ENCODE data around the gene CENPH. TPM values are rescaled to one million over a fixed set of nuclear protein-coding genes. Genes with fewer than 3 reads are reported as not detected.
A peak's percentile ranks its signal among the peaks of the same experiment; 100 is the strongest.
"Not testable (repeated sequence)": the region's sequence is repeated elsewhere in the genome, so short reads cannot be mapped to it uniquely, and the experiment has no call there.

Gene CENPH
- 10 to 100 TPM; 43.7 to 87.6 TPM for total RNA-seq
- 97.7 TPM for polyA plus RNA-seq (2013, experiment 1 of 2)
- 104 TPM for polyA plus RNA-seq (2013, experiment 2 of 2)
- long read RNA-seq, experiment 1, transcript CENPH-201 (9 exons, 1,389 nt) = major isoform, 65 of 84 reads
- long read RNA-seq, experiment 1, partial matches to known transcripts = 9 of 84 reads
- long read RNA-seq, experiment 1, other reads (novel, unspliced or antisense) = 5 of 84 reads
- long read RNA-seq, experiment 2, transcript CENPH-201 (9 exons, 1,389 nt) = major isoform, 73 of 79 reads
- long read RNA-seq, experiment 2, partial matches to known transcripts = 1 of 79 reads
- long read RNA-seq, experiment 2, other reads (novel, unspliced or antisense) = 3 of 79 reads
- long read RNA-seq, experiment 3, transcript CENPH-206 (8 exons, 1,305 nt) = minor isoform, 6 of 144 reads
- long read RNA-seq, experiment 3, transcript CENPH-201 (9 exons, 1,389 nt) = major isoform, 125 of 144 reads
- long read RNA-seq, experiment 3, partial matches to known transcripts = 0 of 144 reads
- long read RNA-seq, experiment 3, other reads (novel, unspliced or antisense) = 11 of 144 reads
- long read RNA-seq, experiment 4, transcript CENPH-201 (9 exons, 1,389 nt) = major isoform, 68 of 70 reads
- long read RNA-seq, experiment 4, partial matches to known transcripts = 0 of 70 reads
- long read RNA-seq, experiment 4, other reads (novel, unspliced or antisense) = 1 of 70 reads

GRCh38 chr5:69189162-69190086 lies at the start of gene CENPH:
Gene CENPH, plus strand, starts transcription at chr5:69189583. Its CDS starts 52 bp downstream, at chr5:69189635.
- H3K36me3 ChIP-seq (ENCODE audit: control insufficient read depth, insufficient read depth, low read length) = peaks cover 25% of the 10 kb centered on the region
- peak within 1 kb of the TSS; percentile 95 for H3K9ac ChIP-seq (ENCODE audit: extremely low read depth, low read length, poor library complexity, severe bottlenecking)
- Mint-ChIP-seq H3K36me3 (ENCODE audit: low read depth) (peaks cover 6% of the 10 kb centered on the region), H3K4me3 (peak within 1 kb of the TSS; percentile 82), H3K4me1 (peaks cover 3% of the 10 kb centered on the region), H3K9me3 (no peaks in the 10 kb centered on the region), H3K27me3 (ENCODE audit: insufficient read depth) (no peaks in the 10 kb centered on the region), H3K27ac (peak within 1 kb of the TSS; percentile 98)
- no peaks in the 10 kb centered on the region for H3K9me3 ChIP-seq (ENCODE audit: control insufficient read depth, low read length)
- peak within 1 kb of the TSS; percentile 94 for H3K27ac ChIP-seq (ENCODE audit: low read depth, low read length)
- peak within 1 kb of the TSS; percentile 99 for H3K4me3 ChIP-seq (ENCODE audit: low read length)
- peak; percentile 97 for DNase-seq
- WGBS, 2 experiments (ENCODE audit: insufficient coverage in 1 of 2, insufficient read length in 1 of 2) = 0% methylated on average over 41 to 55 of the region's 55 CpGs
- TF ChIP-seq CTCF (conservative IDR thresholded peaks at IDR 0.05) = no peak
- no peaks in the 10 kb centered on the region for H3K27me3 ChIP-seq (ENCODE audit: control insufficient read depth, insufficient read depth, low read length, poor library complexity, severe bottlenecking)
- no peaks in the 10 kb centered on the region for H3K4me1 ChIP-seq (ENCODE audit: control insufficient read depth, insufficient read depth, low read length)

GRCh38 chr5:69140239-69140638 lies 49.1 kb upstream of the CENPH start:
- peaks cover 13% of the 10 kb centered on the region for H3K9me3 ChIP-seq (ENCODE audit: control insufficient read depth, low read length)
- H3K27ac Mint-ChIP-seq; H3K4me3 ChIP-seq (ENCODE audit: low read length); H3K36me3 Mint-ChIP-seq (ENCODE audit: low read depth); H3K4me1 ChIP-seq (ENCODE audit: control insufficient read depth, insufficient read depth, low read length); H3K27ac ChIP-seq (ENCODE audit: low read depth, low read length); H3K36me3 ChIP-seq (ENCODE audit: control insufficient read depth, insufficient read depth, low read length); H3K27me3 ChIP-seq (ENCODE audit: control insufficient read depth, insufficient read depth, low read length, poor library complexity, severe bottlenecking); H3K27me3 Mint-ChIP-seq (ENCODE audit: insufficient read depth); H3K9ac ChIP-seq (ENCODE audit: extremely low read depth, low read length, poor library complexity, severe bottlenecking); H3K4me3 Mint-ChIP-seq; H3K4me1 Mint-ChIP-seq; DNase-seq: not testable (repeated sequence)
- 79 to 94% methylated on average over 3 to 4 of the region's 4 CpGs for WGBS, 2 experiments (ENCODE audit: insufficient coverage in 1 of 2, insufficient read length in 1 of 2)
- peaks cover 16% of the 10 kb centered on the region for H3K9me3 Mint-ChIP-seq

DNA sequence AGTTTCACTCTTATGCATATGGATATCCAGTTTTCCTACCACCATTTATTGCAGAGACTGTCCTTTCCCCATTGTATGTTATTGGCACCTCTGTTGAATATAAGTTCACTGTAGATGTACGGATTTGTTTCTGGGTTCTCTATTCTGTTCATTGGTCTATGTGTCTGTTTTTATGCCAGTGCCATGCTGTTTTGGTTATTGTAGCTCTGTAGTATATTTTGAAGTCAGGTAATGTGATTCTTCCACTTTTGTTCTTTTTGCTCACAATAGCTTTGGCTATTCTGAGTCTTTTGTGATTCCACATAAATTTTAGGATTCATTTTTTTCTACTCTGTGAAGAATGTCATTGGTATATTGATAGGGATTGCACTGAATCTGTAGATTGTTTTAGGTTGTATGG lies 48.6 kb upstream of the CENPH start:
- Histone ChIP-seq H3K9ac (ENCODE audit: extremely low read depth, low read length, poor library complexity, severe bottlenecking) (no peak overlapping the region), H3K27ac (ENCODE audit: low read depth, low read length) (no peak overlapping the region), H3K4me1 (ENCODE audit: control insufficient read depth, insufficient read depth, low read length) (no peaks in the 10 kb centered on the region), H3K9me3 (ENCODE audit: control insufficient read depth, low read length) (peaks cover 13% of the 10 kb centered on the region), H3K27me3 (ENCODE audit: control insufficient read depth, insufficient read depth, low read length, poor library complexity, severe bottlenecking) (no peaks in the 10 kb centered on the region), H3K4me3 (ENCODE audit: low read length) (no peak overlapping the region), H3K36me3 (ENCODE audit: control insufficient read depth, insufficient read depth, low read length) (no peaks in the 10 kb centered on the region)
- TF ChIP-seq CTCF (conservative IDR thresholded peaks at IDR 0.05) = no peak
- WGBS, 2 experiments (ENCODE audit: insufficient coverage in 1 of 2, insufficient read length in 1 of 2) = 86 to 100% methylated on average over 1 of the region's 1 CpG
- Mint-ChIP-seq H3K9me3 (peaks cover 16% of the 10 kb centered on the region), H3K27me3 (ENCODE audit: insufficient read depth) (no peaks in the 10 kb centered on the region), H3K4me3 (no peak overlapping the region), H3K4me1 (no peaks in the 10 kb centered on the region), H3K27ac (no peak overlapping the region), H3K36me3 (ENCODE audit: low read depth) (no peaks in the 10 kb centered on the region)
- DNase-seq = no peak

- not testable (repeated sequence) for H3K9ac ChIP-seq (ENCODE audit: extremely low read depth, low read length, poor library complexity, severe bottlenecking); H3K4me1 ChIP-seq (ENCODE audit: control insufficient read depth, insufficient read depth, low read length)
Measured at GRCh38 chr5:69148576-69148975, 40.8 kb upstream of the CENPH start.

More at GRCh38 chr5:69148576-69148975, 40.8 kb upstream of the CENPH start:
- not testable (repeated sequence) for H3K27ac Mint-ChIP-seq; H3K9me3 ChIP-seq (ENCODE audit: control insufficient read depth, low read length); H3K36me3 ChIP-seq (ENCODE audit: control insufficient read depth, insufficient read depth, low read length); H3K27me3 ChIP-seq (ENCODE audit: control insufficient read depth, insufficient read depth, low read length, poor library complexity, severe bottlenecking); H3K36me3 Mint-ChIP-seq (ENCODE audit: low read depth); H3K9me3 Mint-ChIP-seq; H3K27me3 Mint-ChIP-seq (ENCODE audit: insufficient read depth); H3K4me3 Mint-ChIP-seq; H3K4me3 ChIP-seq (ENCODE audit: low read length); H3K27ac ChIP-seq (ENCODE audit: low read depth, low read length); H3K4me1 Mint-ChIP-seq
- DNase-seq = peak; percentile 25
- 91 to 92% methylated on average over 6 to 7 of the region's 7 CpGs for WGBS, 2 experiments (ENCODE audit: insufficient coverage in 1 of 2, insufficient read length in 1 of 2)
